GM23248 (cell line): ENCODE measurements around the gene MMP2. TPM values are rescaled to one million over a fixed set of nuclear protein-coding genes. Genes with fewer than 3 reads are reported as not detected.

Experiments used
- DNase-seq: peaks from one replicate; pipeline ENCODE4 v3.0.0-alpha.2; 2015
- H2AFZ ChIP-seq: fragments of 200-600 bp; sonication (generic); 2 replicates; pipeline ENCODE4 v1.6.1; 2016; ENCODE audit warnings: antibody characterized with exemption
- H3F3A ChIP-seq: fragments of 200-600 bp; sonication (generic); 2 replicates; pipeline ENCODE4 v1.6.1; 2016; ENCODE audit warnings: mild to moderate bottlenecking, antibody characterized with exemption, mixed run types; ENCODE audit not compliant: insufficient read depth
- H3K27ac ChIP-seq: fragments of 200-600 bp; sonication (generic); 2 replicates; pipeline ENCODE4 v1.5.1; 2016; ENCODE audit warnings: mild to moderate bottlenecking
- H3K27me3 ChIP-seq: fragments of 200-600 bp; sonication (generic); replicated peaks from 2 replicates; pipeline ENCODE4 v1.6.1; 2016; ENCODE audit warnings: mild to moderate bottlenecking; ENCODE audit not compliant: insufficient read depth
- H3K36me3 ChIP-seq: fragments of 200-600 bp; sonication (generic); 2 replicates; pipeline ENCODE4 v1.6.1; 2016; ENCODE audit warnings: low read depth, mild to moderate bottlenecking
- H3K4me1 ChIP-seq: fragments of 200-600 bp; sonication (generic); 2 replicates; pipeline ENCODE4 v1.6.1; 2016; ENCODE audit warnings: mild to moderate bottlenecking; ENCODE audit not compliant: insufficient read depth
- H3K4me2 ChIP-seq: fragments of 200-600 bp; sonication (generic); one replicate; pipeline ENCODE4 v1.6.1; 2016; ENCODE audit warnings: mild to moderate bottlenecking; ENCODE audit not compliant: unreplicated experiment
- H3K4me3 ChIP-seq: fragments of 200-600 bp; sonication (generic); 2 replicates; pipeline ENCODE4 v1.5.1; 2016; ENCODE audit warnings: mild to moderate bottlenecking
- H3K79me2 ChIP-seq: fragments of 200-600 bp; sonication (generic); 2 replicates; pipeline ENCODE4 v1.6.1; 2016; ENCODE audit warnings: mild to moderate bottlenecking; ENCODE audit not compliant: insufficient read depth
- H3K9ac ChIP-seq: fragments of 200-600 bp; sonication (generic); 2 replicates; pipeline ENCODE4 v1.6.1; 2016; ENCODE audit warnings: mild to moderate bottlenecking
- H3K9me2 ChIP-seq: fragments of 200-600 bp; sonication (generic); 2 replicates; pipeline ENCODE4 v1.6.1; 2016; ENCODE audit warnings: mixed run types, mild to moderate bottlenecking, moderate library complexity; ENCODE audit not compliant: insufficient read depth
- H3K9me3 ChIP-seq: fragments of 200-600 bp; sonication (generic); one replicate; pipeline ENCODE4 v1.6.1; 2017; ENCODE audit warnings: low read depth
- H4K20me1 ChIP-seq: fragments of 200-600 bp; sonication (generic); 2 replicates; pipeline ENCODE4 v1.6.0; 2016; ENCODE audit not compliant: insufficient read depth
- EZH2 ChIP-seq: fragments of 200-600 bp; sonication (generic); IDR thresholded peaks from 2 replicates; pipeline ENCODE4 v1.6.1; 2018; ENCODE audit warnings: antibody characterized with exemption, mild to moderate bottlenecking; ENCODE audit not compliant: insufficient read depth, poor library complexity, severe bottlenecking
- EZH2phosphoT487 ChIP-seq: fragments of 200-600 bp; sonication (generic); IDR thresholded peaks from 2 replicates; pipeline ENCODE4 v1.6.1; 2018; ENCODE audit warnings: antibody characterized with exemption, moderate library complexity, mild to moderate bottlenecking, low read depth; ENCODE audit not compliant: insufficient read depth
- WGBS, 2 experiments: methylation state at CpG; one replicate each; pipeline ENCODE4 v1.1.6; 2015 to 2017; ENCODE audit warnings: low lambda C conversion rate in 2 of 2, low coverage in 1 of 2; ENCODE audit errors: missing lambda C conversion rate in 2 of 2; 5-methylcytosine and 5-hydroxymethylcytosine counted together
- in situ Hi-C: fragments of 300-500 bp; cut with MboI; formaldehyde crosslinking; loops from 2 replicates; pipeline ENCODE4 v1.15.0; 2020
- polyA plus RNA-seq: library from polyadenylated mRNA; unstranded; fragments of >200 nt; fragmentation: Nextera tagmentation; extraction: Ambion mirVana; gene quantifications from 2 replicates; pipeline ENCODE4 v1.2.1, GENCODE V29; 2016
- total RNA-seq: library from RNA; depleted of rRNA; stranded (reverse); fragments of >200 nt; shearing (Covaris generic); gene quantifications from 2 replicates; pipeline ENCODE4 v1.2.3, GENCODE V29; 2014

Gene MMP2
- total and polyA plus RNA-seq, 2 experiments from 2014 or later, result 1,299 to 1,484 TPM

- in situ Hi-C loops, result loop anchor here (5.0 kb wide), 2 partner anchors 72 to 232 kb away; no protein-coding TSS in a partner anchor
- H3K9ac ChIP-seq, result peak overlapping the region; percentile 69; the same call in 1 of the 2 replicates
Measured at GRCh38 chr16:55469821-55470532, 9.0 kb upstream of the MMP2 start.

GRCh38 chr16:55470533-55471371 lies 8.2 kb upstream of the MMP2 start:
- H3K9me2 ChIP-seq, result no peaks in the 10 kb centered on the region
- TF ChIP-seq EZH2 (no peak), EZH2phosphoT487 (no peak)
- WGBS, 2 experiments, result 13 to 14% methylated on average over 7 of the region's 7 CpGs
- H3K4me3 ChIP-seq, result peak overlapping the region; percentile 49
- H3F3A ChIP-seq, result peaks cover 43% of the 10 kb centered on the region
- H3K79me2 ChIP-seq, result no peaks in the 10 kb centered on the region
- no peaks in the 10 kb centered on the region for H3K36me3 ChIP-seq
- H3K27me3 ChIP-seq, result no peaks in the 10 kb centered on the region
- peak overlapping the region; percentile 52 for H2AFZ ChIP-seq
- peaks cover 36% of the 10 kb centered on the region for H3K4me1 ChIP-seq
- H3K9ac ChIP-seq, result peak overlapping the region; percentile 69
- in situ Hi-C loops, result no loop called here
- H3K4me2 ChIP-seq, result peak overlapping the region; percentile 71
- no peaks in the 10 kb centered on the region for H4K20me1 ChIP-seq
- H3K9me3 ChIP-seq, result no peaks in the 10 kb centered on the region
- peak overlapping the region; percentile 88 for H3K27ac ChIP-seq
- DNase-seq, result peak; percentile 74

More at GRCh38 chr16:55469821-55470532, 9.0 kb upstream of the MMP2 start:
- no peaks in the 10 kb centered on the region for H3K9me3 ChIP-seq
- no peaks in the 10 kb centered on the region for H3K79me2 ChIP-seq
- no peaks in the 10 kb centered on the region for H3K27me3 ChIP-seq
- WGBS, 2 experiments, result 82 to 88% methylated on average over 9 of the region's 9 CpGs
- peak overlapping the region; percentile 52; the same call in 1 of the 2 replicates for H2AFZ ChIP-seq
- peaks cover 43% of the 10 kb centered on the region for H3F3A ChIP-seq
- no peak overlapping the region for H3K4me2 ChIP-seq
- TF ChIP-seq EZH2phosphoT487 (no peak), EZH2 (no peak)
- peak overlapping the region; percentile 88 for H3K27ac ChIP-seq
- peaks cover 36% of the 10 kb centered on the region for H3K4me1 ChIP-seq
- DNase-seq, result no peak
- no peak overlapping the region for H3K4me3 ChIP-seq
- no peaks in the 10 kb centered on the region for H3K36me3 ChIP-seq
- H4K20me1 ChIP-seq, result no peaks in the 10 kb centered on the region
- no peaks in the 10 kb centered on the region for H3K9me2 ChIP-seq

- Histone ChIP-seq H4K20me1 (no peaks in the 10 kb centered on the region), H3K9me2 (no peaks in the 10 kb centered on the region), H3K4me1 (peaks cover 44% of the 10 kb centered on the region), H3K27me3 (no peaks in the 10 kb centered on the region), H3K36me3 (no peaks in the 10 kb centered on the region), H3K27ac (peak overlapping the region; percentile 88), H3F3A (peaks cover 43% of the 10 kb centered on the region), H3K9me3 (no peaks in the 10 kb centered on the region), H3K9ac (peak overlapping the region; percentile 69), H3K4me3 (peak overlapping the region; percentile 49), H2AFZ (no peak overlapping the region), H3K4me2 (peak overlapping the region; percentile 71), H3K79me2 (no peaks in the 10 kb centered on the region)
- TF ChIP-seq EZH2phosphoT487, result no peak
- no peak for TF ChIP-seq EZH2
- peak; percentile 94 for DNase-seq
- 14 to 25% methylated on average over 4 of the region's 4 CpGs for WGBS, 2 experiments
- in situ Hi-C loops, result no loop called here
Measured at GRCh38 chr16:55471448-55472097, 7.4 kb upstream of the MMP2 start.

GRCh38 chr16:55473587-55473986 lies 5.4 kb upstream of the MMP2 start:
- in situ Hi-C loops, result no loop called here
- no peak overlapping the region for H3K4me3 ChIP-seq
- peaks cover 47% of the 10 kb centered on the region for H3K4me1 ChIP-seq

More at GRCh38 chr16:55473587-55473986, 5.4 kb upstream of the MMP2 start:
- Histone ChIP-seq H3K4me2 (no peak overlapping the region), H4K20me1 (no peaks in the 10 kb centered on the region), H3F3A (peaks cover 51% of the 10 kb centered on the region), H3K79me2 (no peaks in the 10 kb centered on the region), H3K36me3 (no peaks in the 10 kb centered on the region), H3K9me3 (no peaks in the 10 kb centered on the region), H3K9ac (no peak overlapping the region), H3K27ac (no peak overlapping the region), H3K9me2 (no peaks in the 10 kb centered on the region), H2AFZ (no peak overlapping the region), H3K27me3 (no peaks in the 10 kb centered on the region)
- no peak for DNase-seq
- TF ChIP-seq EZH2 (no peak), EZH2phosphoT487 (no peak)
- 97 to 100% methylated on average over 2 of the region's 2 CpGs for WGBS, 2 experiments
